Fibroblast of gingiva (primary cell): ENCODE results near the gene AKR1B15.
A peak's percentile ranks its signal among the peaks of the same experiment; 100 is the strongest.

ENCODE experiments used
- DNase-seq: peaks from one replicate; pipeline ENCODE4 v3.0.0-alpha.2; 2011; ENCODE audit warnings: low read depth

Gene AKR1B15

GRCh38 chr7:134618756-134619530 lies 70.0 kb downstream of the AKR1B15 start:
- peak; percentile 55 for DNase-seq

GRCh38 chr7:134619627-134620331 lies 70.9 kb downstream of the AKR1B15 start:
- peak; percentile 85 for DNase-seq

GRCh38 chr7:134622303-134622995 lies 73.5 kb downstream of the AKR1B15 start:
- DNase-seq = no peak

- no peak for DNase-seq
Measured at GRCh38 chr7:134623193-134623592, 74.3 kb downstream of the AKR1B15 start.

GRCh38 chr7:134625550-134625949 lies 76.6 kb downstream of the AKR1B15 start:
- peak; percentile 76 for DNase-seq

- DNase-seq = no peak
Measured at GRCh38 chr7:134627109-134627774, 78.3 kb downstream of the AKR1B15 start.

- no peak for DNase-seq
Measured at GRCh38 chr7:134627775-134628153, 78.9 kb downstream of the AKR1B15 start.

- no peak for DNase-seq
Measured at GRCh38 chr7:134629445-134629844, 80.5 kb downstream of the AKR1B15 start.
